Stimulated activated CD4-positive, alpha-beta T cell treated with anti-CD3 and anti-CD28 coated beads, Interleukin-2, amount 100 ng/mL, for 24 hours (primary cell): ENCODE measurements around the gene GADD45A.
"Not testable (repeated sequence)": the region's sequence is repeated elsewhere in the genome, so short reads cannot be mapped to it uniquely, and the experiment has no call there.

Source experiments
- DNase-seq, 2 donors: peaks; one replicate each; pipeline ENCODE4 v3.0.0-alpha.2; 2020

Gene GADD45A

DNA sequence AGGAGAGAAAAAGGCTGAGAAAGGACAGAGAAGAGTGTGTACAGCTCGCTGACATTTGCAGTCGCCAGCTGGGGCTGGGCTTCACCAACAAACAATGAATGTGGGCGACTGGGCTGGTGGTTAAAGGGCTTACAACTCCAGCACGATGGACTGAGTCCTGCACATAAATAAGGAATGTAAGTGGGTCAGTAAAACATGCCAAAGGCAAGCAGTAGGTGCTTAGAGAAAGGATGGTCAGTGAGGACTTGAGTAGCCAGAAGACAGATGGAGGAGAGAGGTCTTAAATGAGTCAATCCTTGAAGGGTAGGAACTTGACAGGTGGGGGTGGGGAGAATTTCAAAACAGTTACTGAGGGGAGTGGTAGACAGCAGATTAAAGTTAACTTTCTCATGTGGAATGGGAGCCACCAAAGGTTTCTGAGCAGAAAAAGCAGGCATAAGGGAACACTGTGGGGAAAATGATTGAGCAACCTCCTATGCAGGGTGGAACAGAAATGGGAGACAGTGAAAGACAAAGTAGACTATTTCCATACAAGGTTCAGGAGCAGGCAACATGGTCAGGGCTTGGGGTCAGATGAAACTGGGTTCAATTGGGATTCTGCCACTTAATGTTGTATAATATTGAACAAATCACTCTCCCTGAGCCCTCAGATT lies 37.4 kb downstream of the GADD45A start:
- DNase-seq, result no peak

DNA sequence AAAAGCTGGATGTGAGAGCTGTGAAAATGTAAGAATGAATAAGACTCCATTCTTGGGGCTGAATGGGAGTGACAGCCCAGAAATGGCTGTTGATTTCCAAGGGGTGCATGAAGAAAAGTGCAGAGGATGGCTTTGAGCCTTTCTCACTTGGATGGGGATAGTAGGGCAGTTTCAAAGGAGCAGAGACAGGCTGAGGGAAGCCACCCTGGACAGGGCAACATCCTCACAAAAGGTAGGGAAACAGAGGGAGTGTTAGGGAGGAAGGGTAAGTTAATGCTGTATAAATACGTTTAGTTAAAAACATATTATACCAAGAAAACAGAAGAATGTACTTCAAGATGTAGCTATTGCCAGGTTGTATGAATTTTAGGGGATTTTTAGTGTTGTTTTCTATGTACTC lies 38.1 kb downstream of the GADD45A start:
- no peak for DNase-seq

DNA sequence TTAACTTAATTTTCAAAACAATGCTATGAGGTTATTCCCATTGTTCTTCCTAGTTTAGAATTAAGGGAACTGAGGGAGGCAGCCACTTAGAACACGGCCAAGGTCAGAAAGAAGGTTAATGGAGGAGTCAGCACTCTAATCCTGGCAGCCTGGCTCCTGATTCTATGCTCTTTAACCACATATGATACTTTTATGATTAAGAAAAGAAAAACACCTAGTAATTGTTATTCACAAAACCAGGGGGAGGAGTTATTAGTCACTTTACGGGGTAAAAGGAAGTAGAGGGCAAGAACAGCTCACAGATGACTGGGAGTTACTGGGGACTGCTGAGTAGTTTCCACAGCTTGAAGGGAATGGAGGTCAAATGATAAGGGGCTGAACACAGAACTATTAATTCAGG lies 38.6 kb downstream of the GADD45A start:
- DNase-seq, result peak; percentile 10 to 23

- DNase-seq, result no peak
Measured at GRCh38 chr1:67724928-67725560, 40.0 kb downstream of the GADD45A start.

GRCh38 chr1:67726224-67726623 lies 41.2 kb downstream of the GADD45A start:
- DNase-seq, result no peak

GRCh38 chr1:67729872-67730271 lies 44.9 kb downstream of the GADD45A start:
- no peak for DNase-seq

DNA sequence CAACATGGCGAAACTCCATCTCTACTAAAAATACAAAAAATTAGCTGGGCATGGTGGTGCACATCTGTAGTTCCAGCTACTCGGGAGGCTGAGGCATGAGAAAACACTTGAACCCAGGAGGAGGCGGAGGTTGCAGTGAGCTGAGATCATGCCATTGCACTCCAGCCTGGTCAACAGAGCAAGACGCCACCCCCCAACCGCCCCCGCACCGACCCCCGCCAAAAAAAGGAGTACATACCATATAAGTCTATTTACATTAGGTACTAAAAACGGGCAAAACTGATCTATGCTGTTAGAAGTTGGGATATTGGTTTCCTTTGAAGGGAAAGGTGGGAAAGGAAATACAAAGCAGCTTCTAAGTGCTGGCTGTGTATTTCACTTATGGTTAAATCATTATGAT lies 45.3 kb downstream of the GADD45A start:
- not testable (repeated sequence) for DNase-seq

- DNase-seq, result no peak
Measured at GRCh38 chr1:67731322-67731721, 46.3 kb downstream of the GADD45A start.

DNA sequence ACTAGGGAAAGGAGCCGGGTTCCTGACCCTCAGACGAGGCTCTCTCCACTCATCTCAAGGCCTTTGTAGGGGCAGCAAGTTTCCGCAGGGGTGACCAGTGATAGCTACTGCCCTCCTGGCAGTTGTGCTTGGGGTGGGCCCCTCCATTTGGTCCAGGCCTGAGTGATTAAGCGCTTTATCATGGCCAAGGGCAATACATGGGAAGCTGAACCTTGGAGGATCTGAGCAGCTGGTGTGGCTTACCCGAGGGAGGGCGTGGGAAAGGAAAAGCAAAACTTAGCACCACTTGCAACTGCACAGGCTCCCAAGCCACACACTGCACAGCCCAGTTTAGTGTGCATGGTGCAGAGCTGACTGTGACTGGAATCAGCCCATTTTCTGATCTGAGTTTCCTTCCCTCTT lies 47.8 kb downstream of the GADD45A start:
- DNase-seq, result no peak

DNA sequence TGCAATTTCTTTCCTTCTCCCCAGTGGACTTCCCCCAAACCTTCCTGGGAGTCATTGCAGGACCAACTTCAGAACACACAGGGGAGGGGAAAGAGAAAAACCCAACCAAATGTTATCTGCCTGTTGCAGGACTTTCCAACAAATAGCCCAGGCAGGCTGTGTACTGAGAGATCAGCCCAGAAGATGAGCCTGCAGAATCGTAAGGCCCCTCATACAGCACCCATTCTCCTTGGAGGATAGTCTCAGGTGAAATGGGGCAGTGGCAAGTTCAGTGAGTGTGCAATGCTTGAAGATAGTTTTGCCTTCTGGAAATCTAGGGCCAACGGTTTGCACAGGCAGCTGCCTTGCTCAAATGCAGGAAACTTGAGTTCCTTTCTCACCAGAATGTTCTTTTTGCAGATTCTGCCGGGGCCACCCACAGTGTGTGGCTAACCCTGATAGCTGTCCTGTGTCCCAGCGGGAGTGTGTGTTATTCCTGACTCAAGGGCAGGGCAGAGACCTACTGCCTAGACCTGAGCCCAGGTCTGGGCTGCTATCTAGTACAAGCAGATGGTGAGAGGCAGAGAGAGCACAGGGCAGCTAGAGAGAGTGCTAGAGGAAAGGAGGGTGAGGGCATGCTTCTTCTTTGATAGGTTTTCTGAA lies 48.8 kb downstream of the GADD45A start:
- no peak for DNase-seq

DNA sequence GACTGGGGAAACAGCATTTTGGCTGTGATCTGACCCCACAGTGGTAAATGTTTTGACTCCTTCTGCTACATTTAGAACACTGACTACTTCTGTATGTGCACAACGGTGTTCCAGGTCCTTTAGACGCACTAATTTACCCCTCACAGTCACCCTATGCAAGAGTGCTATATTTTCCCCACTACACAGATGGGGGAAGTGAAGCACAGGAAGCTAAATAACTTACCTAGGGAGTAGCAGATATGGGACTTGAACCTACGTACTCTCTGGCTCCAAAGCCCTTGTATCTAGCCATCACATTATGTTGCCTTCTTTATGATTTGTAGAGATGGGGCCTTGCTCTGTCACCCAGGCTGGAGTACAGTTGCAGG lies 49.3 kb downstream of the GADD45A start:
- DNase-seq, result no peak

GRCh38 chr1:67735206-67735605 lies 50.2 kb downstream of the GADD45A start:
- no peak for DNase-seq

DNA sequence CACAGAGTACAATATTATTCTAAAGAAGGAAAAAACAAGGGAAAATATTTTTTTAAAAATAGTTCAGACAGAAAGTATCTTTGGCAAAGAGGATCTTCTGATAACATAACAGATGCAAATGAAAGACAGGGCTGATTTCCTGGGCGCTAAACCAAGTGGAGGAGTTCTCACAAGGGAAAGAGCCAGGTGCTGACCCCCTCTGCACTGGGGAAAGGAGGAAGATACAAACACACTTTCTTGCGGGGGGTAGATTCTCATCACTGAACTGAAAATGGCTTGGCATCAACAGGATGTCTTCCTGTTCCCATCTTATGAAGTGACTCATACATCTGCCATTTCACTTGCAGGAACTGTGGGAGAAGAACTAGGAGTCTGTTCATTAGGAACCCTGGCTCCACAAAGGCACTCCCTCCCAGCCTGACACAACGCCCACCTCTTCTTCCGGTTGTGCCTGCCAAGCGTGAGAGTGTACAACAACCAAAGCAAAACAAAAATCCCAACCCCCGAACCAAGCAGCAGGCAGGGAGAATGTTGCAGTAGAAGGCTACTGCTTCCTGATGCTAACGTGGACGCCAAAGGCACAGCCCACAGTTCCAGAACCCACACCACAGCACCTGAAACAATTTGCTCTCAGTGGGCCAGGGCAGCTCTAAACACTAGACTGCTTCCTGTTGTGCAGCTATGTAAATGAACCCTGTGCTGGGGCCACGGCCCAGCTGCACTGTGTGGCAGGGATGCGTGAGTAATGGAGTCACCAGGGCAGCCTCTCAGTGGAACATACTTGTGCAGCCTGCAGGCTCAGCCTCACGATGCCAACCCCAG lies 51.0 kb downstream of the GADD45A start:
- DNase-seq, result peak; percentile 39 to 45

- DNase-seq, result no peak
Measured at GRCh38 chr1:67736750-67737149, 51.7 kb downstream of the GADD45A start.

DNA sequence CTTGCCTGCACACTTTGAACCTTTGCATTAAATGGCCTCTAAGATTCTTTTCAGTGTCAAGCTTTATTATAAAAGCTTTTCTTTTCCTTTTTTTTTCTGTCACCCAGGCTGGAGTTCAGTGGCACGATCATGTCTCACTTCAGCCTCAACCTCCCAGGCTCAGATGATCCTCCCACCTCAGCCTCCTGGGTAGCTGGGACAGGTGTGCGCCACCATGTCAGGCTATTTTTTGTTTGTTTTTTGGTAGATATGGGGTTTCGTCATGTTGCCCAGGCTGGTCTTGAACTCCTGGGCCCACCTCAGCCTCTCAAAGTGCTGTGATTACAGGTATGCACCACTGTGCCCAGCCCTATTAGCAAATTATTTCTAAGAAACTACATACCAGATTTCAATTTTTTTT lies 52.9 kb downstream of the GADD45A start:
- no peak for DNase-seq
